Psoas muscle (tissue), 8 donors: ENCODE results near the gene URI1. TPM values are rescaled to one million over a fixed set of nuclear protein-coding genes. Genes with fewer than 3 reads are reported as not detected.
A peak's percentile ranks its signal among the peaks of the same experiment; 100 is the strongest.

ENCODE experiments used
- ATAC-seq, 4 donors: fragments of 200-7000 bp; cut with Tn5 transposase; one replicate each; pipeline ENCODE4 v1.9.1; 2020; ENCODE audit warnings: moderate library complexity in 3 of 4, mild to moderate bottlenecking in 2 of 4
- DNase-seq, 2 donors: peaks; one replicate each; pipeline ENCODE4 v3.0.0-alpha.2; 2020
- H3K27ac ChIP-seq: fragments of 200-600 bp; one replicate; pipeline ENCODE4 v1.8.0; 2022
- H3K27me3 ChIP-seq, 3 donors: fragments of 200-600 bp in 1 of 3; one replicate each; pipeline versions ENCODE4 v1.6.1 to v1.8.0; 2013 to 2022; ENCODE audit warnings: low read length in 2 of 3, mild to moderate bottlenecking in 2 of 3, moderate library complexity in 1 of 3; ENCODE audit not compliant: insufficient read depth in 3 of 3
- H3K36me3 ChIP-seq, 2 donors: fragments of 200-600 bp in 1 of 2; one replicate each; pipeline versions ENCODE4 v1.6.1 to v1.8.0; 2013 to 2022; ENCODE audit warnings: low read depth in 1 of 2, mild to moderate bottlenecking in 1 of 2, moderate library complexity in 1 of 2; ENCODE audit not compliant: insufficient read depth in 1 of 2
- H3K4me1 ChIP-seq: fragments of 200-600 bp; one replicate; pipeline ENCODE4 v1.8.0; 2022
- H3K4me3 ChIP-seq: fragments of 200-600 bp; one replicate; pipeline ENCODE4 v1.8.0; 2022; ENCODE audit warnings: mild to moderate bottlenecking
- H3K9me3 ChIP-seq: fragments of 200-600 bp; one replicate; pipeline ENCODE4 v1.8.0; 2022
- WGBS, 3 donors: extraction: QIAGEN DNeasy Blood & Tissue Kit; methylation state at CpG; one replicate each; pipeline versions ENCODE4 v1.1.6 to v1.1.7; 2013; 5-methylcytosine and 5-hydroxymethylcytosine counted together
- intact Hi-C, 2 donors: fragments of 100-400 bp; cut with DNase I; formaldehyde crosslinking; loops; one replicate each; pipeline versions ENCODE4 v1.11.0 to v1.14.2; 2022
- polyA plus RNA-seq, 3 donors: library from polyadenylated mRNA; stranded (reverse); fragments of 200-250 nt; gene quantifications; one replicate each; pipeline ENCODE4 v1.2.3, GENCODE V29; 2013
- total RNA-seq, 4 donors: library from RNA; stranded (reverse); fragmentation: NEBNext Ultra II Directional in 2 of 4; extraction: Animal tissue kit (Norgen Biotek cat#: 25700) in 2 of 4; gene quantifications; one replicate each; pipeline versions ENCODE4 v1.2.1 to v1.2.4, GENCODE V29; 2021 to 2023
- TF ChIP-seq, protein P1 (sequence below): fragments of 200-600 bp; IDR thresholded peaks from one replicate; pipeline ENCODE4 v1.8.0; 2022; ENCODE audit warnings: antibody characterized with exemption
- donor health status: healthy with polysubstance abuse.
- donor health status: DM: no; HTN: no; CAD: no; lungs with moderate emphysema.
- donor health status: Bipolar disorder and iron deficiency.
- donor health status: healthy.
- donor health status: DM: yes; HTN: yes; CAD: no.
- donor health status: DM: no; HTN: no; CAD: no.
- donor health status: DM: no; HTN: no; CAD: no.
- donor health status: DM: yes; HTN: yes; CAD: no.

Gene URI1
- total and polyA plus RNA-seq, 7 donors: 37.6 to 85.5 (median 54.9) TPM

- H3K4me1 ChIP-seq: peaks cover 10% of the 10 kb centered on the region
- peak; percentile 44 to 72 (median 59) for ATAC-seq
- WGBS, 3 donors: 77 to 83% (median 79%) methylated on average over 9 of the region's 9 CpGs
- no peak for DNase-seq
- no peak overlapping the region for H3K27ac ChIP-seq
- no peaks in the 10 kb centered on the region for H3K27me3 ChIP-seq
- intact Hi-C loops: no loop called here
- H3K4me3 ChIP-seq: no peak overlapping the region
- TF ChIP-seq, protein P1, sequence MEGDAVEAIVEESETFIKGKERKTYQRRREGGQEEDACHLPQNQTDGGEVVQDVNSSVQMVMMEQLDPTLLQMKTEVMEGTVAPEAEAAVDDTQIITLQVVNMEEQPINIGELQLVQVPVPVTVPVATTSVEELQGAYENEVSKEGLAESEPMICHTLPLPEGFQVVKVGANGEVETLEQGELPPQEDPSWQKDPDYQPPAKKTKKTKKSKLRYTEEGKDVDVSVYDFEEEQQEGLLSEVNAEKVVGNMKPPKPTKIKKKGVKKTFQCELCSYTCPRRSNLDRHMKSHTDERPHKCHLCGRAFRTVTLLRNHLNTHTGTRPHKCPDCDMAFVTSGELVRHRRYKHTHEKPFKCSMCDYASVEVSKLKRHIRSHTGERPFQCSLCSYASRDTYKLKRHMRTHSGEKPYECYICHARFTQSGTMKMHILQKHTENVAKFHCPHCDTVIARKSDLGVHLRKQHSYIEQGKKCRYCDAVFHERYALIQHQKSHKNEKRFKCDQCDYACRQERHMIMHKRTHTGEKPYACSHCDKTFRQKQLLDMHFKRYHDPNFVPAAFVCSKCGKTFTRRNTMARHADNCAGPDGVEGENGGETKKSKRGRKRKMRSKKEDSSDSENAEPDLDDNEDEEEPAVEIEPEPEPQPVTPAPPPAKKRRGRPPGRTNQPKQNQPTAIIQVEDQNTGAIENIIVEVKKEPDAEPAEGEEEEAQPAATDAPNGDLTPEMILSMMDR: no peak
- H3K9me3 ChIP-seq: peaks cover 12% of the 10 kb centered on the region
- peaks cover 0 to 8% of the 10 kb centered on the region in 2 donors for H3K36me3 ChIP-seq
Observed at GRCh38 chr19:29988351-29988750, 46.3 kb downstream of the URI1 start.

GRCh38 chr19:29992233-29992867, 50.3 kb downstream of the URI1 start:
- Histone ChIP-seq H3K4me3 (no peak overlapping the region), H3K27ac (no peak overlapping the region), H3K36me3 (peaks cover 0 to 6% of the 10 kb centered on the region in 2 donors), H3K9me3 (peaks cover 18% of the 10 kb centered on the region), H3K4me1 (no peaks in the 10 kb centered on the region), H3K27me3 (no peaks in the 10 kb centered on the region)
- TF ChIP-seq, protein P1: no peak
- no peak for DNase-seq
- ATAC-seq: no peak
- WGBS, 3 donors: 96 to 97% (median 96%) methylated on average over 6 of the region's 6 CpGs
- intact Hi-C loops: no loop called here

DNA sequence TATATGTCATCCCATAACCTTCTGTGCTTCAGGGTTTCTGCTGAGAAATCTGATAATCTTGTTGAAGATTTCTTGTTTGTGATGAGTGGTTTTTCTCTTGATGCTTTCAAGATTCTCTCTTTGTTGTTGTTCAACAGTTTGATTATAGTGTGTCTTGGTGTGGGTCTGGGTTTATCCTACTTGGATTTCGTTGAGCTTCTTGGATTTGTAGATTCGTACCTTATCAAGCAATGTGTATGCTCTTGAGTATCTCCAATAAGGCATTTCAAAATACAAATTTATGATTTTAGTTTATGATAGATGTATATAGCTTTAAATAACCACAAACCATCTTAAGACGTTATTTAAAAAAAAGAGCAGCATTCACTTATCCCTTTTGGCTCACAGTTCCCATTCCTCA, 57.5 kb downstream of the URI1 start:
- no peak for ATAC-seq

GRCh38 chr19:30000862-30001261, 58.8 kb downstream of the URI1 start:
- peaks cover 18% of the 10 kb centered on the region for H3K9me3 ChIP-seq
- H3K27ac ChIP-seq: no peak overlapping the region
- no peak for ATAC-seq
- WGBS, 3 donors: 100% methylated on average over 1 of the region's 1 CpG
- intact Hi-C loops: no loop called here
- TF ChIP-seq, protein P1: no peak
- no peaks in the 10 kb centered on the region for H3K27me3 ChIP-seq
- H3K4me1 ChIP-seq: no peaks in the 10 kb centered on the region
- no peak for DNase-seq
- no peak overlapping the region for H3K4me3 ChIP-seq
- H3K36me3 ChIP-seq: peaks cover 0 to 4% of the 10 kb centered on the region in 2 donors

More for the DNA sequence above, 57.5 kb downstream of the URI1 start:
- TF ChIP-seq, protein P1: no peak
- WGBS, 3 donors: 84 to 86% (median 86%) methylated on average over 3 of the region's 3 CpGs
- intact Hi-C loops: no loop called here
- Histone ChIP-seq H3K27me3 (no peaks in the 10 kb centered on the region), H3K4me1 (no peaks in the 10 kb centered on the region), H3K4me3 (no peak overlapping the region), H3K36me3 (no peaks in the 10 kb centered on the region), H3K9me3 (peaks cover 18% of the 10 kb centered on the region), H3K27ac (no peak overlapping the region)
- DNase-seq: no peak

DNA sequence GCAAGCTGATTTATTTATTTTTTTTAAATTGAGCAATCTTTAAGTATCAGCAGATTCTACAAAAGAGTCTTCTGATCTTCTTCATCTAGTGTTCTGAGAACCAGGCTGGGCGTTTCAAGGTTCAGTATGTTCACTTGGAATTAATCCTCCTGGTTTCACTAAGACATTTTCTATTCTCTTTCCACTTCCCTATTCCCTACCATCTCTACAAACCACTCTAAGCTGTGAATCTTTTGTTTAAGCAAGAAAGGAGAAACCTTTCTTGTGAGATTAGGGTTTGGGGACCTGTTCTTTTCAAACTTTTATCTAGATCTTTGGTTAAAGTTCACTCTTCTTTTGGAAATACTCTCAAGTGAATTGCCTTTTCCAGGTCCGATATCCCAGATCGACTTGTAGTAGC, 59.3 kb downstream of the URI1 start:
- no peak for ATAC-seq
- Histone ChIP-seq H3K9me3 (peaks cover 14% of the 10 kb centered on the region), H3K36me3 (peaks cover 0 to 9% of the 10 kb centered on the region in 2 donors), H3K27ac (no peak overlapping the region), H3K27me3 (no peaks in the 10 kb centered on the region), H3K4me1 (no peaks in the 10 kb centered on the region), H3K4me3 (no peak overlapping the region)
- 91 to 99% (median 93%) methylated on average over 3 of the region's 3 CpGs for WGBS, 3 donors
- no peak for DNase-seq
- intact Hi-C loops: no loop called here
- TF ChIP-seq, protein P1: no peak
